OCI-LY3 (cell line): ENCODE measurements around the gene KLF16.
A peak's percentile ranks its signal among the peaks of the same experiment; 100 is the strongest.

ENCODE experiments used
- H2AFZ ChIP-seq: fragments of 200-600, 300-600 bp; shearing (Covaris generic); 2 replicates; pipeline ENCODE4 v1.6.0; 2014; ENCODE audit warnings: antibody characterized with exemption, low read depth, low read length
- H3K27ac ChIP-seq: fragments of 200-600, 300-600 bp; sonication (generic); 2 replicates; pipeline ENCODE4 v1.5.1; 2014; ENCODE audit warnings: mild to moderate bottlenecking, low read length, moderate library complexity, mixed read lengths
- H3K27me3 ChIP-seq: fragments of 200-600, 300-600 bp; sonication (generic); 2 replicates; pipeline ENCODE4 v1.6.1; 2014; ENCODE audit warnings: low read depth, low read length, mixed read lengths
- H3K36me3 ChIP-seq: fragments of 200-600, 300-600 bp; sonication (generic); replicated peaks from 2 replicates; pipeline ENCODE3; 2014; ENCODE audit warnings: low read depth, low read length, mixed read lengths
- H3K4me1 ChIP-seq: fragments of 300-600, 200-600 bp; sonication (generic); 2 replicates; pipeline ENCODE4 v1.6.1; 2014; ENCODE audit warnings: low read length, mixed read lengths
- H3K4me2 ChIP-seq: fragments of 200-600, 300-600 bp; sonication (generic); 2 replicates; pipeline ENCODE4 v1.6.1; 2014; ENCODE audit warnings: low read length, mixed read lengths
- H3K4me3 ChIP-seq: fragments of 300-600, 200-600 bp; sonication (generic); 2 replicates; pipeline ENCODE4 v1.5.1; 2014; ENCODE audit warnings: antibody characterized with exemption, mild to moderate bottlenecking, low read length, moderate library complexity
- H3K79me2 ChIP-seq: fragments of 300-600, 200-600 bp; shearing (Covaris generic); 2 replicates; pipeline ENCODE4 v1.6.1; 2014; ENCODE audit warnings: mild to moderate bottlenecking, low read length, mixed read lengths
- H3K9ac ChIP-seq: fragments of 300-600, 200-600 bp; shearing (Covaris generic); 2 replicates; pipeline ENCODE4 v1.6.0; 2014; ENCODE audit warnings: mild to moderate bottlenecking, low read length, moderate library complexity
- H3K9me3 ChIP-seq: fragments of 200-600, 300-600 bp; shearing (Covaris generic); 2 replicates; pipeline ENCODE4 v1.6.1; 2014; ENCODE audit warnings: low read length, mixed read lengths; ENCODE audit not compliant: insufficient read depth
- H4K20me1 ChIP-seq: fragments of 200-600, 300-600 bp; sonication (generic); 2 replicates; pipeline ENCODE4 v1.6.1; 2016; ENCODE audit warnings: low read length, mixed read lengths; ENCODE audit not compliant: insufficient read depth
- EZH2phosphoT487 ChIP-seq: fragments of 200-600 bp; shearing (Covaris generic); IDR thresholded peaks from 2 replicates; pipeline ENCODE4 v1.6.1; 2018; ENCODE audit warnings: antibody characterized with exemption, mixed run types, low read depth
- TF ChIP-seq, protein P1 (sequence below): fragments of 200-600, 300-600 bp; sonication (generic); IDR thresholded peaks from 2 replicates; pipeline ENCODE4 v1.5.1; 2014; ENCODE audit warnings: antibody characterized with exemption, low read length, low read depth

Gene KLF16

DNA sequence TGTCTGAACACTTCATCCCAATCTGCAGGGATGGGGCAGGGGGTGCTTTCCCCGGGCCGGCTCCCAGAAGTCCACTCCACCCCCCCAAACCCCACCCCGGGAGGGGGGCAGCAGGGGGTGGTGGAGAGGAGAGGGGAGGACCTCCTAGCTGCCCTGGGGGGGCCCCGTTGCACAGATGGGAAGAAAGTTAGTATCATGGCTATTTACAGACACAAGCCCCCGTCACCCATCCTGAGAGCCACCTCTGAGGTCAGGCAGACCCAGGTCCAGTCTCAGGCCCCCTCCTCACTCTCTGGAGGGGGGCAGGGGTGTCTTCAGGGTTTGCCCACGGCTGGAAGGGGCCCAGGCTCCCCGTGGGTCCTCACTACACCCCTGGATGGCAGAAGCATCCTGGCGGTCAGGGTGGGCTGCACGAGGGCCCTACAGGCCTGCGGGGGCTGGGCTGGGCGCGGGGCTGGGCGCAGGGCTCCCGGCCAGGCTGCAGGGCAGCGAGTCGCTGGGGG is 9.3 kb downstream of the KLF16 start:
- Histone ChIP-seq H3K9me3 (no peaks in the 10 kb centered on the region), H3K27ac (no peak overlapping the region), H3K27me3 (no peaks in the 10 kb centered on the region), H3K4me3 (no peak overlapping the region), H4K20me1 (peaks cover 31% of the 10 kb centered on the region), H3K4me1 (peaks cover 56% of the 10 kb centered on the region), H3K79me2 (peaks cover 77% of the 10 kb centered on the region), H3K36me3 (no peaks in the 10 kb centered on the region), H3K9ac (no peak overlapping the region), H2AFZ (no peak overlapping the region), H3K4me2 (no peak overlapping the region)
- TF ChIP-seq, protein P1, sequence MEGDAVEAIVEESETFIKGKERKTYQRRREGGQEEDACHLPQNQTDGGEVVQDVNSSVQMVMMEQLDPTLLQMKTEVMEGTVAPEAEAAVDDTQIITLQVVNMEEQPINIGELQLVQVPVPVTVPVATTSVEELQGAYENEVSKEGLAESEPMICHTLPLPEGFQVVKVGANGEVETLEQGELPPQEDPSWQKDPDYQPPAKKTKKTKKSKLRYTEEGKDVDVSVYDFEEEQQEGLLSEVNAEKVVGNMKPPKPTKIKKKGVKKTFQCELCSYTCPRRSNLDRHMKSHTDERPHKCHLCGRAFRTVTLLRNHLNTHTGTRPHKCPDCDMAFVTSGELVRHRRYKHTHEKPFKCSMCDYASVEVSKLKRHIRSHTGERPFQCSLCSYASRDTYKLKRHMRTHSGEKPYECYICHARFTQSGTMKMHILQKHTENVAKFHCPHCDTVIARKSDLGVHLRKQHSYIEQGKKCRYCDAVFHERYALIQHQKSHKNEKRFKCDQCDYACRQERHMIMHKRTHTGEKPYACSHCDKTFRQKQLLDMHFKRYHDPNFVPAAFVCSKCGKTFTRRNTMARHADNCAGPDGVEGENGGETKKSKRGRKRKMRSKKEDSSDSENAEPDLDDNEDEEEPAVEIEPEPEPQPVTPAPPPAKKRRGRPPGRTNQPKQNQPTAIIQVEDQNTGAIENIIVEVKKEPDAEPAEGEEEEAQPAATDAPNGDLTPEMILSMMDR: no peak
- TF ChIP-seq EZH2phosphoT487: no peak

DNA sequence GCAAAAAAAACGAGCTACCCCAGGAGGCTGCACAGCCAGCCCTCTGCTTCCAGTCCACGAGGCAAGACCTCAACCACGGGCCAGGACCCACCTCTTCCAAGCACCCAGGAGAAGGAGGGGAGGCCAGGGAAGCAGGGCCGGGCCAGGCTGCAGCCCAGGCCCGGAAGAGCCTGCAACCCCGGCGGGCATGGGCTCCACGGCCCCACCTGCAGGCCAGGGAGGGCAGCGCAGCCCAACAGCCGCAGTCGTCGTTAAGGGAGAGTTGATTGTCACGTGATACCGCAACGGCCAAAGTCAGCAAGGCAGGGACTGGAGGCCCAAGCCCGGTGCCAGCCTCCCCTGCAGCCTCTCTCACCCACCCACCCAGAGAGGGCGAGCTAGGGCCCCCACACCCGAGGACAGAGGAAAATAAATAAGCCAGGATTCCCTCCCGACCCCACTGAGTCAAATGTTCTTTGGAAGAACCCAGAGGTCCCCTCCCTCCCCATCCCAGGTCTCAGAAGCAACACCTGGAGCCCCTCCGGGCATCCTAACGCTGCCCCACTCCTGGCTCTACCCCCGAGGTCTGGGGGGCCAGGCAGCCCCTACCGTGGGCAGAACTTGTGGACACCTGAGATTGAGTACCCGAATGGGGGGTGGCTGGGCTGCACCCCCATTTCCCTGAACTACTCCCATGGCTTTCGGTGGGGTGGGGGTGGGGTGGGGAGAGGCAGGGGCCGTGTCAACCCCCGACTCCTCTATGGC is 9.9 kb downstream of the KLF16 start:
- peak overlapping the region; percentile 65 for H3K4me2 ChIP-seq
- H2AFZ ChIP-seq: no peak overlapping the region
- peak overlapping the region; percentile 30; the same call in 1 of the 2 replicates for H3K4me3 ChIP-seq
- peak overlapping the region; percentile 54 for H3K27ac ChIP-seq
- peaks cover 54% of the 10 kb centered on the region for H3K4me1 ChIP-seq
- H3K27me3 ChIP-seq: no peaks in the 10 kb centered on the region
- H3K9ac ChIP-seq: peak overlapping the region; percentile 33; the same call in 1 of the 2 replicates
- no peaks in the 10 kb centered on the region for H3K36me3 ChIP-seq
- H3K79me2 ChIP-seq: peaks cover 71% of the 10 kb centered on the region
- H4K20me1 ChIP-seq: peaks cover 25% of the 10 kb centered on the region
- H3K9me3 ChIP-seq: no peaks in the 10 kb centered on the region
- no peak for TF ChIP-seq EZH2phosphoT487
- TF ChIP-seq, protein P1: peak; percentile 85

DNA sequence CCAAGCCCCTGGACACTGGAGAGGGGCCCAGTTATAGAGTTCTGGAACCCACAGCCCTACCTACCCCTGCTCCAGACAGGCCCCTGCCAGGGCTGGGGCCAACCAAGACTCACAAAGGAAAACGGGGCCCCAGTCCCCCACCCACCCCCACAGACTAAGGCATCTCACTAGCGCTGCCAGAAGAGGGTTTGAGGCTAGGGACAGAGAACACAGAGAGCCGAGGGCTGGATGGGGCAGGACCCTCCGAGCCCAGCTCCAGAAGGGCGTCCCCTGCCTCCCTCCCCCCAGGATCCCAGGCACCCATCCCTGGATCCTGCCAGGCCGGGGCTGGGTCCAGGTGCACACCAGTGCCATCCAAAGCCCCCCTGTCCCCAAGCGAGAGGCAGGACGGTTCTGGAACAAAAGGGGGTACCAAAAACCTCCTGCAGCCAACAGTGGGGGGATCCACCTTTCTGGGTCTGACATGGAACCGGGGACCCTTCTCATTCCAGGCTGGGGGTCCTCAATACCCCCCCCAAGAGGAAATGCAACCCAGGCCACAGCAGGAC is 10.7 kb downstream of the KLF16 start:
- Histone ChIP-seq H3K27ac (no peak overlapping the region), H3K4me3 (no peak overlapping the region), H2AFZ (no peak overlapping the region), H3K4me1 (peaks cover 46% of the 10 kb centered on the region), H3K9me3 (no peaks in the 10 kb centered on the region), H3K27me3 (no peaks in the 10 kb centered on the region), H4K20me1 (peaks cover 20% of the 10 kb centered on the region), H3K36me3 (no peaks in the 10 kb centered on the region), H3K79me2 (peaks cover 69% of the 10 kb centered on the region), H3K4me2 (no peak overlapping the region), H3K9ac (0 out of 2 replicates have a peak overlapping the region, but pooled peaks have one; percentile 4)
- TF ChIP-seq EZH2phosphoT487: no peak
- TF ChIP-seq, protein P1: no peak
